Nucleus accumbens (tissue), 56 donors: ENCODE results near the gene GBF1.
"Not testable (repeated sequence)": the region's sequence is repeated elsewhere in the genome, so short reads cannot be mapped to it uniquely, and the experiment has no call there.

Experiments used
- DNase-seq, 56 donors: peaks; one replicate each; lab custom pipeline; 2025; lab: John Stamatoyannopoulos, UW

GBF1 gene

DNA sequence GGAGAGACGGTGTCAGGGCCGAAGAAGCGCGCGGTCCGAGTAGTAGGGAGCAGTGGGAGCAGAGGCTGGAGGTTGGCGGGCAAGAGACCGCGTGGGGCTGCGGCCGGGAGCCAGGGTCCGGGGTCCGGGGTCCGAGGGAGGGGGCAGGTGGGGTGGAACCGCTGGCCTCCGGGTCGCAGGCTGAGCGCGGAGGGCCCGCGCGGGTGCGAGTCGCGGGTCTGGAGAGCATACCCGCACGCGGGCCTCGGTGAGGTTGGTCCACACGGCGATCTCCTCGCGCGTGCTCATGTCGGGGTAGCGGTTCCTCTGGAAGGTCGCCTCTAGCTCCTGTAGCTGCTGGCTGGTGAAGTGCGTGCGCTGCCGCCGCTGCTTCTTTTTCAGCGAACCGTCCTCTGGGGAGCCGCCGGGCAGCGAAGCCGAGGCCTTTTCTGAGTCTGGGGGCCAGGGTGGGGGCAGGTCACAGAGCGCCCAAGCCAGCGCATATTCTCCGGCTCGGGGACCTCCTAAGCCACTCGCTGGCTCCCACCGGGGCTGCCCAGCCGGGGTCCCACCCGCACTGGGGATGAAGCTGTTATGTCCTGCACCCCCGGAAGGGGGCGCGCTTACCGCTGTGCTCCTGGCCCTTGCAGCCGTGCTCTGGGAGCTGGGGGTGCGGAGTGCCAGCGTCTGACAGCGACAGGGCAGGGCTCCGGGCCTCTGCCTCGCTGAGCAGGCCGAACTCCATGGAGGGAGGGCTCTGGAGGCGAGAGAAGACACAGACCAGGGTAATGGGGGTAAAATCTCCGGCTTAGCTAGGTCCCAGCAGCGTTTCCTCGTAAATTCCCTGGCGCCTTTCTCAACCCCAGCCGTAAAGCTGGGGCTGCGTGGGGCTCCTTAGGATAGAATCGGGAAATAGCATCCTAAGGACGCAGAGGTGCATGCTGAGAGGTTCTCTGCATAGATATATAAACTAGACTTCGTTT, 13.7 kb upstream of the GBF1 start:
- peak in 1 of 56 donors; percentile 18 for DNase-seq

DNA sequence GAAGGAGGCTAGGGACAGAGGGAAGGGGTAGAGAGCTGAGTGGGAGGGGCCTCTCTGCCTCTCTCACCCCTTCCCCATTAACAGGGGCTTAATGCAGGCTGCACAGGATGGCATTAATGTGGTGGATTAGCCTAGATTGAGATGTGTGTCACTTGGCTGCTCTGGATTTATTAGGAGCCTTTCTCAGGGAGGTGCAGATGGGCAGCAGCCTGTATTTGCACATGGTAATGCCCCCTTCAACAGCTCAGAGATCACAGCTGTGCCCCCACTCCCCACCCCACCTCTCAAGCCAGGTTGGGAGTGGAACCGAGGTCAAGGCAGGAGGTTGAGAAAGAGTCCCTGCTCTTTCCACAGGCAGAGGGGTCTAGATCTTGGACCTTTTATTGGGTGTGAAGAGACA, 11.3 kb upstream of the GBF1 start:
- no peak for DNase-seq

DNA sequence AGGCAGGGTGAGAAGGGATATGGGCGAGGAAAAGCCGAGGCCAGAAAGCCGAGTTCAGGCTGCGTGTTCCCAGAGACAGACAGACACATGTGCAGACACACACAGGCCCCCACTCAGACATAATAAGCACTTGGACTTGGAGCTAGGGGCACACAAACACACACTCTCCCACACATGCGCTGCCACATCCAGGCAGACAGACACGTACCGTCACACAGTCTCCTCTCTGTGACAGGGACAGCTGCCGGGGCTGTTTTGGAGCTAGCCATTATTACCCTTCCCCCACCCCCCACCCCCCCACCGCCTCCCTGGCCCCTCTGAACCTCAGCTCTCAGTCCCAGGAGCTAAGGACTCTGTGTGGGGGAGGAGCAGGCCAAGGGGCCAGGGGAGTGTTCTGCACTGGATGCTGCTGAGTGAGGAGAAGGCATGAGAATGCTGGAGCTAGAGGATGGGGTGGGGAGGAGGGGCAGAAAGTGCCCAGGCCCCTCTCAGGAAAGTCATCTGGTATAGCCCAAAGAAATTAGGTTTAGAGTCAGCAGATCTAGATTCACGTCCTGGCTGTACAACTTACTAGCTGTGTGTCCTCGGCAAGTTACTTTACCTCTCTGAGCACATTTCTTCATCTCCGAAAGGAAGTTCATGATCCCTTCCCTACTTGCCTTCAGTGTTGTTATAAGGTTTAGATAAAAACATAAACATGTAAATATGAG, 10.3 kb upstream of the GBF1 start:
- no peak for DNase-seq

DNA sequence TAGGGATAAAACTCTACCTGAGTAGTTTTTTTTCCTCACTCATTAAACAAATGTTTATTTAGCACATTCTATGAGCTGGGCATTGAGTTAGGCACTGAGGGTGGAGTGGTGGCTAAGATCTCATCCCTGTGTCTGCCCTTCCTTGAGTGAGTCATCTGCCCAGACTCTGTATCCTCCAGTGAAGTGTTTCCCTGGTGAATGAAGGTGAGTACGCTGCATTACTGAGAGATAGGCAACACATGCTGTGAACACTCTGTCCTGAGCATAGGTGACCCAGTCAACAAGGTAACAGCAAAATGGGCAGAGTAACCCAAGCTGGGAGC, 9.8 kb upstream of the GBF1 start:
- no peak for DNase-seq

DNA sequence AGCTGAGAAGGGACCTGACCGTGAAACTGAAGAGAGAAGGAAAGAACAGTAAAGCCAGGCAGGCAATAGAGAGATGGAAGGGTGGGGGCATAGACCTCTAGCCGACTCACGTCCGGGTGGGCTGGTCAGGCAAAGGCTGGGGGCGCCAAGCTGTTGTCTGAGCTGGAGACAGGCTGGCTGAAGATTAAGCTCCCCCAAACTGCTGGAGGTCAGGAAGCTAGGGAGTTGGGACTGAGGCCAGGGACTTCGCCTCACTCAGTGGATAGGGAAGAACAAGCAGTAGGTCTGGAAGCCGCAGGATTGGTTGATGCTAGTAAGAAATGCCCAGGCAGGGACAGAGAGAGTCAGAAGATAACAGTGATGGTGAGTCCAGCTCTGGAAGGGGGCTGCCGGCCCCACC, 9.3 kb upstream of the GBF1 start:
- no peak for DNase-seq

DNA sequence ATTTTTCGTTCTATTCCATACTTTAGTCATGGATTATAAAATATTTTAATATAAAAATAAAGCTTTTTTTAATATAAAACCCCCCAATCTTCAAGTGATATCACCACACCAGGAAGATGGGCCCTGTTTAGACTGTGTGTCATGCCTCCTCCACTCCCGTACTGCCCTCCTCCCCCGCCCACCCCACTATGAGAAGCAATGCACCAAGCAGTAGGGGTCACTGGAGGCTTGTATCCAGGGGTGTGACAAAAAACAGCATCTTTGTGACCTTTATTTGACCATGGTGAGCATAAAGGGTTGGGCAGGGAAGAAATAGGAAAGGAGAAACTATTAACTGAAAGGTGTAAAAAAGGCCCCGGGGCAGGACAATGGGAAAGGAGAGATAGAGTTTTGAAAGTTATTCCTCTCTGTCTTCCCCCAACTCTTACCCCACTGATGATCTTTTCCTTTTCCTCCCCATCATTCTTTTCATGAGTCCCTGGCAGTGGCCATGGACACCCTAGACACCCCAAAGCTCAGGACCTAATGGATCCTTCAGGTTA, 7.5 kb upstream of the GBF1 start:
- DNase-seq, result no peak

DNA sequence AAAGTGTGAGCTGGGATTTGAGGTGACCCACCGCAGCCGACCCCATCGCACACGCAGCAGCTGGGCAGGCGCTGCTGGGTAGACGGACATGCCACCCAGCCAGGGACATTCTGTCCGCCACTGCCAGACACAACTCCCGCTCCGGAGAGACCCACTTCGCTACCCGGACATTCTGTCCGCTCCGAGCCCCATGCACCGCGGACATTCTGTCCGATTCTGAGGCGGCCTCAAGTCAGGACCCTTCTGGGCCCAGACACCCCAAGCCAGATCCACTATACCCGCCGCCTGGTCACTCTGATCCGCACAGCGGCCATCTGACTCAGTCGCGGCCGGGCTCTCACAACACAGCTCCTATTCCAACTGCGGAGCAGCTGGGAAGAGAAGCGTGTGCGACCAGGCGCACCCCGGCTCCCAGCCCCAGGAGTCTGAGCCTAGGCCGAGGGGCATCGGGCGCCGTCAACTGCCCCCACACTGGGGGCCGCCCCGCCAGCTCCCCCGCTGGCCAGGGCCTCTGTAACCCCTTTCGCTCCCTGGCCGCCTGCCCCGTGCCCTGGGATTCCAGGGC, 4.8 kb upstream of the GBF1 start:
- DNase-seq, result peak in 1 of 56 donors; percentile 13

DNA sequence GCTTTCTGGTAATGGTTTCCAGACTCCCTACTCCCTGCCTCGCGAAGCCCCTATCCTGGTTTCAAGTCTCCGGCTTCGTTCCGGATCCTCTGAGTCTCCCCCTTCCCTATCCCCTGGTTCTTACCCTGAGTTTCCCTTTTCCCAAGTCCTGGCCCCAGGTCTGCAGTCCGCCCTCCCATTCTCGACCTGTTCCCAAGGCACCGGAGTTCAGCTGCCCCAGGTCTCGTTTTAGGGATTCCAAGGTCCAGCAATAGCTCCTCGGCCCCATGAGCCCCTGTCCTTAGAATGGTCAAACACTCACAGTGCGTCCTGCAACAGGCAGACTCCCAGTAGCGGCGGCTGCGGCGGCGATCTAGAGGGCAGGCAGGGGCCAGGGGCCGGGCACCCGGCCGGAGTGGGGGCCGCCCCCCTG, 4.3 kb upstream of the GBF1 start:
- DNase-seq, result peak in 1 of 56 donors; percentile 18

DNA sequence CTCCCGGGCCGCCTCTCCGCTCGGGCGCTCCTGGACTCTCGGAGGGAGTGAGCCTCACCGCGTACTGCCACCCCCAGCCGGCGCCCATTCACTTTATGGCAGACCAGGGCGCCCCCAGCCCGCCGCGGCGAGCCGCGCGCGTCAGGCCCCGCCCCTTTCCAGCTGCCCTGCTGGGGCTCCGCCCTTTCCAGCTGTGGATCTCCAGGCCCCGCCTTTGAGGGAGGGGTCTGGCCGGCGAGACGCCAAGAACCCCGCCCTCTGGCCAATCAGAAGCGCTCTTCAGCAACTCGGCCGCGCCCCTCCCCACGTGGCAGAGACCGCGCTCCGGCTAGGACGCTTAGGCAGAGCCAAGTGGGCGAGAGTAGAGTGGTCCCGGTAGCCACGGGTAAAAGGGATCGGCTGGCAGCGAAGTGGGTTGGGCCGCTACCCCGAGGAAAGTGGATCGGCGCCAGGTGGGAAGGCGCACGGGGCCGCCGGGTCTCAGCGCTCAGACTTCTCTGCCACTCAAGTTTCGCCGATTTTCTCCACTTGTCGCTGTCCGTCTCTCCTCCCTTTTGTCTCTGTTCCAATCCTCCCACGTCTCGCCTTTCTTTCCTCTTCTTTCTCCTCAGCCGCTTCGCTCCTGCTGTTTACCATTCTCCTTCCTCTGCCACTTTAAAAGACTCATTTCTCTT, 3.8 kb upstream of the GBF1 start, which contains the start of gene PITX3:
PITX3 (minus strand) TSS at position 69 of the 674 bp plus-strand sequence. CDS start 9,432 bp downstream, outside the sequence.
- DNase-seq, result peak in 48 of 56 donors; percentile 5 to 84 (median 42)

DNA sequence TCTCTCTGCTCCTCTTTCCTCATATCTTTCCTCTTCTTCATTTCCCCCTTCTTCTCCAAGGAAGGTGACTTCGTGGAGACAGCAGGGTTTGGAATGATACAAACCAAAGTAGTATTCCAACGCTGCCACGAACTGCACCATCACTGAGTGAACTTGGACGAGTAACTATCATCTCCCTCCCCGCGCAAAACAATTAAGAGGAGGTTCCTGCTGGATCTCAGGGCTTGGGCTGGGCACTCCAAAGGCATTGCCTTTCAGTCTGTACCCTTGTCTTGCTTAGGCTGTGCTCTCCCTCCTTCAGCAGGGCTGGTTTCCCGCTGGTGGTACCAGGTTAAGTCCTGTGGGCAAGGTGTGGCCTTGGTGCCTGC, 3.2 kb upstream of the GBF1 start:
- DNase-seq, result no peak

DNA sequence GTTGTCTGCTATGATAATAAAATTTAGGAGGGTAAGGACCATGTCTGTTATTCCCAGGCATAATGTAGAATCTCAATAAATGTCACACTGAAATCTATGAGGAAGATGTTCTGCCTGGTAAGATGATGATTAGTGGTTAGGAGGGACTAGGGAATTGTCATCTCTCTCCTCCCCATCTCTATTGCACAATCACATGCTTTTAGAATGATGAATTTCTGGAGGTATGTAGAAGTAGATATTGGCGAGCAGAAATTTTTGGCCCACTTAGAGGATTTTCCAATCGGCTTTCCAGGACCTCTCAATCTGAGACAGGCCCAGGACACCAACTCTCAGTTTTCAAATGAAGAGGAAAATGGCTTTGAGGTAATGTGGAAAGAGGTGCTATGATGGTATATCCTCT, 2.0 kb upstream of the GBF1 start:
- DNase-seq, result no peak

DNA sequence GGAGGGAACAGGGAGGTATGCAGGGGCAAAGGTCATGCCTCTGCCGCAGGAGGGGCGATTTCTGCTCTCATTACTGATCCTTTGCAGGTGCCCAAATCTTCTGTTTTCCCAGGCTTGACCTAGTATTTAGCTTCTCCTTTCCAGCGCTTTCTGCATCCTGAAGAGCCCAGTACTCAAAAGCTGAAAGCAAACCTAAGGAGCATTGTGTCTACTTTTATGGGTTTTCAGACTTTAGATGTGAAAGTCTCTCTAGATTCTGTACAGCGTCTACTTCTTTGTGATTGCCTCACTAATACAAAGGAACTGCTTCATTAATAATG, 560 bp downstream of the GBF1 start:
- DNase-seq, result no peak

DNA sequence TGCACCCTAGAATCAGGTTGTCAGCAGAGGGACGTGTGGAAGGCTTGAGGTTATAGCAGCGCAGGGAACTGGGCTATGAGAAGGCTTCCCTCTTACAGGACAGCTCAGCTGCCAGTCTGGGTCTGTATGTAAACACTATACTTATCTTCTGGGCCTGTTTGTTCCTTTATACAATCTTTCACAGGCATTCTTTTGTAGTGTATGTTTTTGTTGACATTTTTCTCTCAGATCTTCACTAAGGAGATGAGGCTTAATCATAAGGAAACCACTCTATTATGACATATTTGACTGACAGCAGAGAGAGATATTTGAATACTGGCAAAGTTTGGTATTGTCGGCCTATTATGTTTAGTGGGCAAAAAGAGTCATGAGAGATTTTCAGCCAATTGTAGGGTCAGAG, 929 bp downstream of the GBF1 start:
- DNase-seq, result no peak

DNA sequence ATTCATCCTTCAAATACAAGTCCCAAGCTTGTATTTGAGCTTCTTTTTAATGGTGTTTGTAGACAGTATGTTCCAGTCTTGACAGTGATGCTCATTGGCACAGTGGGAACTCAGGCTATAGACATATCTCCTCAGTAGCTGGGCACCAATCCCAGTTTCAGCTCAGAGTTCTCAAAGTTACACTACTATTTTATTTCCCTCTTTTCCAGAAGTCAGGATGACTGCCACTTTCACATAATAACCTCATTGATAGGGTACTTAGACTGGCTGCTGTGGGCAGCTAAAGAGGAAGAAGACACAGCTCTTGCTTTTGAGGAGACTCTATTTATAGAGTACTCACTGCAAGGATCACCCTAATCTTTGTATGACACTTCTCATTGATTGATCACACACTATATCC, 2.4 kb downstream of the GBF1 start:
- DNase-seq, result peak in 1 of 56 donors; percentile 18

DNA sequence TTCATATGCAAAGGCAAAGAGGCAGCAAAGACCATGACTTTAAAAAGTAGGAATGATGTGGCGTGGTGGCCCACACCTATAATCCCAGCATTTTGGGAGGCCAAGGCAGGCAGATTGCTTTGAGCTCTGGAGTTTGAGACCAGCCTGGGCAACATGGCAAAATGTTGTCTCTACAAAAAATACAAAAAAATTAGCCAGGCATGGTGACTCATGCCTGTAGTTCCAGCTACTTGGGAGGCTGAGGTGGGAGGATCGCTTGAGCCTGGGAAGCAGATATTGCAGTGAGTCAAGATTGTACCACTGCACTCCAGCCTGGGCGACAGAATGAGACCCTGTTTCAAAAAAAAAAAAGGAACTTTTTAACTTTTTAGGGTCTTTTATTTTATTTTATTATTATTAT, 7.2 kb downstream of the GBF1 start:
- not testable (repeated sequence) for DNase-seq

DNA sequence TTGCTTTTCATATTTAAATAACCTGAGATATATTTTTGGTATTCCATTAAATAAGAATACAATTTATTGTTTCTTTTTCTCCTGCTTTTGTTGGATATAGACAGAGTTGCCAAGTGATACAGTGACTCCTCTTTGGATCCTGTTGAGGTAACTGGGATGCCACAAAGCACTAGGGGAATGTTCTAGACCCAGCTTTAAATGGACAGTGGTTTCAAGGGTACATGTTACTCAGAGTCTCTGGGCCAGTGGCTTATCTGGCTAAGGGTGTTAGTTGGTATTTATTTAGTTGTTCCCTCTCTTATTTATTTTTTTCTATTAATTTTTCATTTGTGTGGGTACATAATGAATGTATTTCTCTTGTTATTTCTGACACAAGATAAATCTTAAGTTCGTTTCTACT, 9.1 kb downstream of the GBF1 start:
- no peak for DNase-seq

DNA sequence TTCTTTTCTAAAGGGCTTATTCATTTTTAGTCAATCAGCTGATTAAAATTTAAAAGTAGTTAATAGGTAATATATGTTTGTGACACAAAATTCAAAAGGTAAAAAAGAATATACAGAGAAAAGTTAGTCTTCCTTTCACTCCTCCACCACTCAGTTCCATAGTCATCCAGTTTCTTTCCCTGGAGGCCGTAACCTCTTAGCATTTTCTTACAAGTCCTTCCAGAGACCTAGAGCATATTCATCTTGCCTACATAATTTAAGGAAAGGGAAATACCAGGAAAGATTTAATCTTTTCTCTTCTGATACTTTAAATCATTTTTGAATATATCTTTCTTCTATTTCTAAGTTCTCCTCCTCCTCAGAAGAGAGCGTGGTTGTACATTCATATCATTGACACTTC, 10.1 kb downstream of the GBF1 start:
- DNase-seq, result no peak

DNA sequence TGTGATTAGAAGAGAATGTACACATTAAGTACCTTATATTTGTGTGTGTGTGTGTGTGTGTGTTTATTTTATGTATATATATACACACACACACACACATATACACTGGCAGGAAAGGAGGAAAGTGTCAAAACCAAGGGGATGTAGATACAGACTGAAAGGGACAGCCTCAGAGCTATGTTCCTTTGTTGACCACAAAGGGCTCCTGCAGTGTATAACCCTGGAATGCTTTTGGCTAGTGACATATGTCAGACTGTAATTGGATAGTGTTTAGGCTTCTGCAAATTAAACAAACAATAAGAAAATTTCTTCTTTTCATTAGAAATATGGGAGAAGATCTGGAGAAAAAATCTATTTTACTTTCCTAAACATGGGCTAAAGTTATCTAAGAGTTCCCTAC, 15.9 kb downstream of the GBF1 start:
- DNase-seq, result no peak

DNA sequence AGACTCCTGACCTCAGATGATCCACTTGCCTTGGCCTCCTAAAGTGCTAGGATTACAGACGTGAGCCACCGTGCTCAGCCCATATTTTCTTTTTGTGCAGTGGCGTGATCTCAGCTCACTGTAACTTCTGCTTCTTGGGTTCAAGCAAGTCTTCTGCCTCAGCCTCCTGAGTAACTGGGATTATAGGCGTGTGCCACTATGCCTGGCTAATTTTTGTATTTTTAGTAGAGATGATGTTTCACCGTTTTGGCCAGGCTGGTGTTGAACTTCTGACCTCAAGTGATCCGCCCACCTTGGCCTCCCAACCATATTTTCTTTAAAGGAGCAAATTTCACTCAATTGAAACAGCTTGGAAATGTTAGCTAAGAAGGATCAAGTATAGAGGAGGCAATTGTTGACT, 16.5 kb downstream of the GBF1 start:
- DNase-seq, result no peak

DNA sequence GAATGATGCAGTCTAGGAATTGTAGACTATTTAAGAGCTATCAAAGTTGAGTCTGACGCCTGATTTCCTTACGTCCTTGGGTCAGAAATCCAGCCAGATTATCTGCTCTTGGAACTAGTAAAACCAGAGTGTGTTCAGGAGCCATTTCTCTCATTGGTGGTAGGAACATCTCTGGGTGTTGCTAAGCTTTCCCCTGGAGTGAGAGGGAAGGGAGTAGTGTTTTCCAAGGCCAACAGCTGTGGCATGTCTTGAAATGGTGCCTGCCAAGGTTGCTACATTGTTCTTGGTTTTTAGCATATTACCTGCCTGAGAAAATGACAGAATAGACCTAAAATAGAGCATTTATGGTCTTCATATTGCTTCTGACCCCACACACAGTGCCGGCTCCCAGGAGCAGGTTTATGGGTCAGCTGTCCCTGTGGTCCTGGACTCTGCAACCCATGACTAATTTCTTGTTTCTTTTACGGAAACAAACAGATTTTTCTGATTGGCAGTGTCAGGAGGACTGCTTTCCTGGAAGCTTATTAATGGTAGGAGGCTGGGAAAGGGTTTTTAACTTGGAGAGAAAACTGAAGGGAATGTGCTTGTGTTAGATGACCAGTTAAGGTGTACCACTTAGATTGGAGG, 17.5 kb downstream of the GBF1 start:
- DNase-seq, result no peak
